ENCODE measurements around the gene ZBTB7C.
A peak's percentile ranks its signal among the peaks of the same experiment; 100 is the strongest.

ZBTB7C gene

DNA sequence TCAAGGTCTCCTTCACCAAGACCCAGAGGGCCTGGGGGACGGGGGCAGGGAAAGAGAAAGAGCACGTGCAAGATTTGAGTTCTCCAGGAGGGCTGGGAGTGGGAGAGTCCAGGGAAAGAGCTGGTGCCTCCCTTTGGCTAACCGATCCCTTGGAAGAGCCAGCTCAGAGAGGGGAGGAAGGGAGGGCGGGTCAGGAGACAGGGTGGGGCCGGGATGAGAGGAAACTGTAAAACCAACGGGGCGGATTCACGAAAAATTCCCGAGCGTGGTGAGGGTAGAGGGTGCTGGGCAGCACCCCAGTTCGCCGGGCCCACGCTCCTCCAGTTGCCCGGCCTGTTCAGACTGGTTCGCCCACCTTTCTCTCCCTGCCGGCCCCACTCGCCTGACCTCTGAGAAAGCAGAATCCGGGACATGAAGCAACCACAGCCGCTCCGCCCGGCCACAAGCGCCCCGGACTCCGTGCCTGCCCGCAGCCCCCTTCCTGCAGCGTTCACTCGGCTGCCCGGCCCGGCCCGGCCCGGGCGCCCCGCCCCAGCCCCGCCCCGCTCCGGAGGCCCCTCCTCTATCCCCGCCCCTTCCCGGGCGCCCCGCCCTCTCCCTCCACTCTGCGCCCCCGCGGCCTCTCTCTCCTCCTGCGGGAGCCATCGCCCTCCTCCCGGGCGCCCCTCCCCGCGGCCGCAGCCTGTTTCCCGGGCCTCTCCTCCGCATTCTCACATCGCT is 247.8 kb downstream of the ZBTB7C start:
- DNase-seq: peak; percentile 40

DNA sequence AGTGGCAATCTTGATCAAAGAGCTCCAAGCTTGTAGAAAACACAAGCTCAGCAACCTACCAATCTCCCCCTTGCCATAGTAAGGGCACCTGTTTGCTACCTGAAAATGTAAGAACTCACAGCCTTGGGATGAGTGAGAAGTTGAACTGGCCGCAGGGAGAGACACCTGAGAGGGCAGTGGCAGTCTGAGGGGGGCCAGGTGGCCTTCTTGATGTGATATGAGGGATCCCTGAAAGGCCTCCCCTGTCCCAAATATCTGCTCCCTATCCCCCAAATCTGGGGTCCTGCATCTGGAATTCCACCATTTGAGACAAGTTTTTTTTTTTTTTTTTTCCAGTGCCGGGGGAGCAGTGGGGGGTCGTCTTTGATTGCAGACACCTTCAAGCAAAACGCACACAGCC is 248.6 kb downstream of the ZBTB7C start:
- no peak for DNase-seq

DNA sequence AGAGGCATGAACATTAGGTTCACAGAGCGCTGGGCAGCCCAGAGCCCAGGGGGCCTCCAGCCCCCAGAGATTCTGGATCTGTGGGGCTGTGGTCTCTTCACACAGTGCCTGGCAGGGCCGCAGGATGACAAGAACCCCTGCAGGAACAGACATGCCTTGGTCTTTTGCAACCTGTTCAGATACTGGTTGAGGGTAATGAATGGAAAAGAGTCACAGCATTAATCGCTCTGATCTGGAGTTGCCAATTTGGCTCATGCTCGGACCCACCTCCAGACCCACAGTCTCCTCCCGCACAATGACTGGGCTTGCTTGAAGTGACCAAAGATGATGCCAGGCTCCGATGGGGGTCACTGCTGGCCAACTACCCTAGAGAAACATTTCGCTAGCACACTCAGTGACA is 249.4 kb downstream of the ZBTB7C start:
- no peak for DNase-seq

DNA sequence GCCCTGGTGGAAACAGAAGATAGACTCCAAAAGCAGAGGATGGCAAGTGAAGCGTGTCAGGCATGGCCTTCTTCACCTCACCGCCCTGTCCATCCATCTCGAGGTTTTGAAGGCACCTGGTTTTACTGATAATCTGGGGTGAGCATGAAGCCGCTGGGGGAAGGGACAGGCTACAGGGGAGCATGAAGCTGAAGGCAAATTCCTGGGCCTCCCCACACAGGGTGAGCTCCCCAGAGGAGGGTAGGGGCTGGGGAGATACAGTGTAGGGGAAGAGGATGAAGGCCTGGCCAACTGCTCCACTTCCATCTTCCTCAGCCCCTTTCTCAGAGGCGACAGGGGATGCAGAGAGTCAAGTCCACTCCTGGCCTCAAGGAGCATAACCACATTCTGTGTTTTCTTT is 250.5 kb downstream of the ZBTB7C start:
- no peak for DNase-seq

DNA sequence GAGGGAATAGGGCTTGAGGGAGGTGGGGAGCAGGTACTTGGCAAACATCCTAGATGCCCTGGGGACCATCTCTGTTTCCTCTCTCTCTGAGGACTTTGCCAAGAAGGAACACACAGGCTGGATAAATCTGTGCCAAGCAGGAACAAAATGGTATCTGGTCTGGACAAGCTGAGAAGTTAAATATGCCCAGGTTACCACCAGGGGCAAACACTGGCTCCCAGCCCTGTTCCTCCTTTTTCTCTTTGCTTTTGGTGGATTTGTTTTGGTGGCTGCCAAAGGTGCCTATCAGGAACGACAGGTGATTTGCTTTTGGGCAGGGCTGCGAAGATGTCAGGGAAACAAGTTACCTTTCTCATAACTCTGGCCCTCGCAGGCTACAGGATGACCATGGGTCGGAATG is 251.2 kb downstream of the ZBTB7C start:
- no peak for DNase-seq

DNA sequence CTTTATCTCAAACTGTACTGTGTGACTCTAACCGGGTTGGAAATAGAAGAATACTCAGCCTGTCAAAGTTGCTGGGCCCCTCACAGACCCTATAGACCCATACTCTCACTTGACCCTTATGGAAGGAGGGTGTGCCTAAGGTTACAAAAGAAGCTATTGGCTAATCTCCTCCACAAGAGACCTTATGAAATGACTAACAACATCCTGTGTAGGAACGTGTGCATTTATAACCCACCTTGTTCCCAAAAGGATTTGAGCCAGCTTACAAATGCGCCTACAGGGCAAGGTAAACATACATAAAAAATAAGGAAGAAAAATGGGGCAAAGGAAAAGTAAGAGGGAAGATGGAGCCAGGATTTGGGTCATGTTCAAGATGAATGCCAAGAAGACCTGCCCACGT is 253.3 kb downstream of the ZBTB7C start:
- no peak for DNase-seq

DNA sequence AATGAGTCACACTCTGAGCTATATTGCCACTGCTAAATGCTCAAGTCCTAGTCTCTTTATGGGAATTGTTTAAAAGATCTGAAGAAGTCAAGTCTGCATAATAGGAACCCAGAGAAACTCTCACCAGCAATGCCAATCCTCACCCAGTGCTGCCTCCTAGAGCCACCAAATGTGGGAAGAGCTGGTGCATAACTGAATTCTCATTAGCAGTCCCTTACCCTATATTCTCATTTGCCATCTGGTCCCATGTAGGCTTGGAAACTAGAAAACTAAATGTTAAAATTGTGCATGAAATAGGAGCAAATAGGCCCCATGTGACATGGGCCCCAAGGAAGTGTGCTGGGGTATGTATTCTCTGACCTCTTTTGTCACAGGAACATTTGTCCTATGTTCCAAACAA is 254.4 kb downstream of the ZBTB7C start:
- DNase-seq: no peak

DNA sequence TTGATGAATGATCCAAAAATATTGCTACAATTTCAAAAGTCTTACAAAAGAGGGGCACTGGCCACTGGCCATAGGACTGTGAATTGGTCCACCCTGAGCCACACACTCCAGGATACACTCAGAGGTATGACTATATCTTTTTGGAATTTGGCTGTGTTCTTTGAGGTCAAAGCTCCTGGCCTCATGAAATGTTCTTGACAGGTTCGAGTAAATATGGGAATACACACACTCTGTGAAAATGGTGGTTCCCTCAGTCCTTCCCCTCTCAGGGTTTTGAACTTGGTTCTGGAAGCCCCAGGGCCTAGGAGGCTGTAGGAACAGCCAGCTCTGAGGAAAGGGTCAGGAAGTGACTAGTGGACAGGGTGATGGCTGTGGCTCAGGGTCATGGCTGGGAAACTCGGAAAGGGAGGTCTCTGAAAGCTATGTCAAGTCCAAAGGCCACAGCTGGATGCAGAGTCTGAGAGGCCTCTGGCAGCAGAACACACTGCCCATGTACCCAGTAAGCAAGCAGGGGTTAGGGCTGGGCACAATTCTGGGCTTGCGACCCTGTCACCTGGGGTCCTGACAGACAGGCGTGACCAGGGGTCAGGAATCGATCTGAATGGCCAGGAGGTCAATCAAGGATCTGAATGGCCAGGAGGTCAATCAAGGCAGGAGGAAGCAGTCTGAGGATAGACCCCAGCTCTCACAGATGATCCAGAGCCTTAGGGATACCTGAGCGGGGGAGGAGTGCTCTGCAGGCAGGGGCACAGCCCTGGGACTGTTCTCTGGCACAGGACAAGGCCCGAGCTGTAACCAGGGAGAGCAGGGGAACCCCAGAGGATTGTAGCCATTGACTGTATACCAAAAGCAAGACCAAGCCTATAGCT is 255.3 kb downstream of the ZBTB7C start:
- no peak for DNase-seq

DNA sequence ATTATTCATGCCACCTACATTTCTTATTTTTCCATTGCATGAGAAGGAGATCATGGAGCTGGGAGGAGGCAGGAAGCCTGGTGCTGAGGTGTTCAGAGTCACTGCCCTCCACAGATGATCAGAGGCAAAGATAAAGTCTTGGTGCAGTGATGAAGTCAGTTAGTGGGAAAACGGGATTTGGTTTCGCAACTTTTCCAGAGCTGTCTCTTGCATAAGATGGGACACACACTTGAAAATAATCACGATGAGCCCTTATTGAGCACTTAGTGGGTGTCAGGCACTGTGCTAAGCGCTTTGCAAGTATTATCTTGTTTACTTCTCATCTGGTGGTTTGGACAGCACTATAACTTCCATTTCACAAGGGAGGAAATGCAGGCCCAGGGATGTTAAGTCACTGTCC is 256.6 kb downstream of the ZBTB7C start:
- DNase-seq: no peak

DNA sequence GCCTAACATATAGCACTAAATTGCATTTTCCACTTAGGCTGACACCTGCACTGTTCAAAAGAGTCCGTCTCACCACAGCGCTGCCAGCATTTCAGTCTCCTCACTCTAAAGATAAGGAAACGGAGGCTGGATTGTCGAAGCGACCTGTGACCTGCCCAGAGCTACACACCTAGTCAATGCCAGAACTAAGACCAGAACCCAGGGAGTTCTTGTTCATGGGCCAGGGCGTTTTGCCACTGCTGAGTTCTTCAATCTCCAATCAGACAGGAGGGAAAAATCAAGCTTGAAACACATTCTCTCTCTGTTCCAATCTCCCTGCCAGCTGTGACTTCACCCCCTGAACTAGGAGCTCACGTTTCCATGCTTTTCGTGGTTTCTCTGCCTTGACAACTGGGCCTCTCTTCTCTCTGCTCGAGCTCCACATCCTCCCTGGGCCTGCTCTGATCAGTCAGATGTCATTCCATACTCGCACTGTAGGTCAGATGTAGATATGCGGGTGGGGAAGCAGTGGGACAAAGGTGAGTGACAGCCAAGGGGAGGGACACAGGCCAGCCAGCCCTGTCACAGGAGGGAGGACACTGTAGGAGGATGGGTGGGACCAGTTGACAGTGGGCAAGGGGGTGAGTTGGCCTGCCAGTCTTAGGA is 257.6 kb downstream of the ZBTB7C start:
- DNase-seq: no peak

DNA sequence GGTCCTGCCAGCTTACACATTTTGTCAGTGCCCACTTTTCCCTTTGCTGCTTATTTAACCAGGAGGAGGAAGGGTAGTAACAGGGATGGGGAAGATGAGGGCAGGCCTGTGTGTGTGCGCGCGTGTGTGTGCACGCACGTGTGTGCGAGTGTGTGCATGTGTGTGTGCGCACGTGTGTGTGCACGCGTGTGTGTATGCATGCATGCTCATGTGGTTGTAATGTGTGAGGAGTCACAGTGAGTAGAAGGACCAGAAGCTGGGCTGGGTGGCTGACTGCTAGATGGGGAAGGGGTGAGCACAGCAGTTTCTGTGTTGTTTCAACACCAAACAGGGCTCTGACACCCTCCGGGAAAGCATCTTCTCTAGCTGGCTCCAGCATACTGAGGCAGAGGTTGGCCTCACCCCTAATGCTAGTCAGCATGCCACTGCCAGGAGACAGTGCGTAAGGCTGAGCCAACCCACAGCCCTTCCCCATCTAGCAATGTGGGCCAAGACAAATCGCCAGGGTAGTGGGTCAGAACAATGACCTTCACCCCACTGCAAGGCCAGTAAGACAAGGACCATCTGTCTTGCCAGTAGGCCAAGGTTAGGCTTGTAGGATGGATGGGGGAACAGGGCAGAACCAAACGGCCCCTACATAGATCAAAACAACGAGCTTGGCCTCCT is 260.0 kb downstream of the ZBTB7C start:
- DNase-seq: no peak

DNA sequence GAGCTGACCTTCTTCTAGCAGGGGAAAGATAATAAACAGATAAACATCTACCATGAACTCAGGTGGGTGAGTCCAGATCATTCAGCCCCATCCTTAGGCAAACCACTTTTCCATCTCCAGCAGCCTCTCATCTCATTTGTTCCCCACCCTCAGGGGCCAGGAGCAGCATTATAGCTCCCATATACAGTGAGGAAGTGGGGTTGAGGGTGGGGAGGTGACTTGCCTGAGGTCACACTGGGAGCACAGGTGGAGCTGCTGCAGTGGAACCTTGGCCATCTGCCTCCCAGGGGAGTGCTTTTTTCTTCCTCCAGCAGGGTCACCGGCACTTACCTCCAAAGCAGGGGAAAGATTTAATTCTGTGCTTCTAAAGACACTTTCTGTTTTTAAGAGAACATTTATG is 266.2 kb downstream of the ZBTB7C start:
- DNase-seq: no peak

DNA sequence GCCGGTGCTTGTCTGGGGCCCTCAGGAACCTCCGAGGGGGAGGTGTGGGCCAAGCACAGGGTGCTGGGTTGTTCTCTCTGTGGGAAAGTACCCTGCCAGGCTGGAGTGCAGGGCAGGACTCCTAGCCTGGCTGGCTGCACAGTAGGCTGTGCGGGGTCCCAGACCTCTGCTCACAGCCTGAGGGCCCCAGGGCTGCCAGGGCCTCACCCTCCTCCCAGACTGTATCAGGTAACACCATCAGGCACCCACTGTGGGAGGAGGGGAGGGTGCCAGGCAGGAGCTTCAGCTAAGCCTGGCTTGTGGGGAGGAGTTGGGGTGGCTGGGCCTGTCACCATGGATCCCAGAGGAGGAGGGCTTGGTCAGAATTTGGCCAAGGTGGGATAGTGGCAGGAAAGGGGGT is 266.8 kb downstream of the ZBTB7C start:
- DNase-seq: no peak

DNA sequence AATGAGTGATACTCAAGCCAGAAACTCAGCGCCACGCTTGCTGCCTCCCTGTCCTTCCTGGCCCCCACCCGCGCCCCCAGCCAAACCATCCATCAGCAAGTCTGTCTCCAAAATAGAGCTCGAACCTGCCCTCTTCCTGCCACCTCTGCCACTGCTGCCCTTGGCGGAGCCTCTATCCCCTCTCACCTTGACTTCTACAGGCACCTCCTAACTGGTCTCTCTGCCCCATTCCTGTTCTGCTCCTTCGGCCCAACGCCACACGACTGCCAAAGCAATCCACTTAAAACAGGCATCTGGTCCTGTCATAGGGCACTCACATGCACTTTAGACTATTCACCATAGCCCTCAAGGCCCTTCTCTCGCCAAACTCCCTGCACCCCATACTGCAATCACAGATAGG is 268.5 kb downstream of the ZBTB7C start:
- DNase-seq: no peak

DNA sequence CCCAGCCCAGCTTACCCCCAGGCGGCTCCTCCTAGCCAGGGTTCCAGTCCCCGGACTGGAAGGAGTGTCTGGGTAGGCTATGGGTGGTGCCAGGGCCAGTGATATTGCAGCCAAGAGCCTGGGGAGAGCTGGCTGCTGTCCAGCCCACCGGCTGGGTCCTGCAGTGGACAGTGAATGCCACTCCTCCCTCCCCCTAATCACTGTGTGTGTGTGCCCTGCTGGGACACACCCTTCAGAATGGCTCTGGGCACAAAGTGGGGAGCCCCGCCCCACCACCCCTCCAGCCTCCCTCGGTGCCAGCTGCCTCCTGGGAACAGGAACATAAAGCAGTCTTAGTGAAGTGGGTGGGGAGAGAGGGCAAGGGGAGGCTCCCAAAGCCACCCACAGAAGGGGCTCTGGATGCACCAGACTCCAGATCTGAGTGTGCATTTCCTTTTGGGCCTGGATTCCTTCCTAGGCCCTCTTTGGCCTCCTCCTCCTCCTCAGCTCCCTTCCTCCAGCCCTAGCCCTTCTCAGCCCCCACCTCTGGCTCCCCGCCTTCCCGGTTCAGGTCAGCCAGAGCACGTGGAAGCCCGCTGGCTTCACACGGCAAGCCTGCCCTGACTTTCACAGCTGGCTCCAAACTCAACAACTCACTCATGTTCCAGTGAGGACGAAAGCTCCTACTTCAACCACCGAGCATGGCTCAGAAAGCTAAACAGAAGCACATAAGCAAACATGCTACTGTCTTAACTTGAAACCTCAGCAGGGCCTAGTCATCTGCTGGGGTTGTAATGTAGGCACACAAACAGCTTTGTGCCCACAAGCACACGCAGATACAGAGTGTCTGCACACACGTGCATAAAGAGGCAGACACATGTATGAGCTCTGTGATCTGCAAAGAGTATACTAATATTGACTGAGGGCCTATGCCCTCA is 269.5 kb downstream of the ZBTB7C start:
- DNase-seq: no peak

DNA sequence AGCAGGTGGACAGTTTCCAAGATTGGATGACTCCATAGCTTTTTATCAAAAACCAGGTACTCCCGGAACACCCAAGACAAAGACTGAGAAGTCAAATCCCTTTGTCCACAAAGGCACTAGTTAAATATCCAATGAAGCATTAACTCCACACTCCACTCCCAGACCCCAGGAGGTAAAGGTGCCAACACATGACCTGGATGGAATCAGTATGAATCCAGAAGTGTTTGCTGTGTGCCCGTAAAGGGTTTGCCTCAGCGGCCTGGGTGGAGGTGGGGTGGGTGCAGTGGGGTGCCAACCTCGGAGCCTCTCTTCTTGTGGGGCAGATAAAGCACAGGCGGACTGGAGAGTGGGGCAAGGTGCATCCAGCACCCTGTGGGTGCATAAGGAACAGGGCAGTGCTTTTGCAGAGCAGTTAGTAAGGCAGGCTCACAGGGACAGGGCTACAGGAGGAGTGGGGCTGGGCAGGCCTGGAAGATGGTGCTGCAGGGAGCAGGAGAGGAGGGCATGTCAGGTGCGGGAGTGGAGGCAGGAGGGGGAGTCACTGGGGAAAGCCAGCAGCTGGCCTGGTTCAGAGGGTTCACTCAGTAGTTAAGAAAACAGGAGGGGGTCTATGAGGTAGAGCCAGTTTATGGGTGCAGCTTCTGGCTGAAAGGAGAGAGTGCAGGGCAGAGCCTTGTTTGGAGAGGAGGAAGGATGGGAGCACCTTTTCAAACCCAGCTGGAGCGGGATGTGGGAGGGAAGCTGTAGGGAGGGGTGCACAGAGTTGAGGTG is 270.3 kb downstream of the ZBTB7C start:
- DNase-seq: no peak

DNA sequence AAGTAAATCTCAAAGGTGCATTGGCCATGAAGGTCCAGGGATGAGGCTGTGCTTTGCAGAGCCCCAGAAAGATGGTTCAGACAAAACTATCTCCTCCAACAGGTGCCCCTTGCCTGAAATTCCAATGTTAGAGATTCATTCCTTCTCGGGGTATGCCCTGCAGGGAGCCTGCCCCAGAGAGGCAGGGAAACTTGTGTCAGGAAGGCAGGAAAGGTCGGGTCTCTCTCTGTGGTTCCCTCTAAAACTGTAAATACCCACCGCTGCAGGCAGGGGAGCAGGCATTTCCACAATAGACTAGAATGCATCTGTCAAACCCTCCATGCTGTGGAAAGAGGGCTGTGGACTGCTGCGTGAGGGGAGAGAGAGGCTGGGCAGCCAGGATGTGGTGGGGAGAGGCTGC is 271.0 kb downstream of the ZBTB7C start:
- DNase-seq: no peak

DNA sequence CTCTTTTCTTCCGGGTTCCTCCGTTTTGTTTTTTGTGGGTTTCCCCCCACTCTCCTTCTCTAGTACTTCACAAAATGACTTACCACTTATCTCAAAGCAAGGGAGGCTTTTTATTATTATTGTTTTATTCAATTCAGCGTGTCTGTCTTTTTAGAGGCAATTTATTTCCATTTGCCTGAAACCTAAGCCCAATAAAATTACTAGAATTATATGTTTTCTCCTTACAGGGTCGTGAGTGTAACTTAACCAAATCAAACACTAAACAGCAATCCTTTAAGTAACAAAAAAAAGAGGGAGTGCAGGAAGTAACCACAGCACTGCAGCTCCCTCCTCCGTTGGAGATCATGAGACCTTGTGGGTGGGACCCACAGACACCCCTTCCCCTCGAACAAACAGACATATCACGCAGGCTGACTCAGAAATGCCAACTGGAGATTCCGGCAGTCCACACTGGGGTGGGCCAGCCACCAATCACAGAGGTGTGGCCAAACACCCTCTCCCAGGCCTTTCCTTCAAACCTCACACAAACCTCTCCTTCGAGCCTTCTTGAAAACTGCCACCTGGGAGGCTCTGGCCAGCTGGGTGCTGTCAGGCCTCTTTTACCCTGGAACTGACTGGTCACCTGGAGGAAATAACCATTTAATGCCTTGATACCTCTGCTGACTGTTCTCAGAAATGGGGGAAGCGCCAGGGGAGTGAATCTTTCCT is 271.7 kb downstream of the ZBTB7C start:
- no peak for DNase-seq

DNA sequence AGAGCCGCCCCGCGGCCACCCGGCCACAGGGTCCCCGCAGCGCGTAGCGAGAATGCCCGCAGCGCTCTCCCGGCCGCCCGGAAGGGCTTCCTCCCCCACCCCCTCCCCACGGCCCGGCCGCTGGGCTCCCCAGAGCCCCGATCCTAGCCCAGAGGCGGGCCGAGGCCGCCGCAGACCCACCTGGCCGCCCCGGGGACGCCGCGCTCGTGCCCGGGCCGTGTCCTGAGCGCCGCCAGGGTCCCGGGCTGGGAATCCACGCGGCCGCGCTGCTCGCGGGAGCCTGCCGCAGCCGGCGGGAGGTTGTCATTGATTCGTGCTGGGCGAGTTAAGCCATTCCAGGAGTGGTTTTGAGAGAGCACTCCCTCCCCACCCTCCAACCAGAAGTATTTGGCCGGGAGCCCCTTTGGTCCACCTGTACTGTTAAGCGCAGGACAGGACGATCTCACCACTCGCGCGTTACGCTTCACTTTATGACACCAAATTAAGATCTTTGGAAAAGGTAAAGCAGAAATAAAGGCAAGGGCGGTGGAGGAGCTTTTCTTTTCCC is 272.3 kb downstream of the ZBTB7C start:
- no peak for DNase-seq

DNA sequence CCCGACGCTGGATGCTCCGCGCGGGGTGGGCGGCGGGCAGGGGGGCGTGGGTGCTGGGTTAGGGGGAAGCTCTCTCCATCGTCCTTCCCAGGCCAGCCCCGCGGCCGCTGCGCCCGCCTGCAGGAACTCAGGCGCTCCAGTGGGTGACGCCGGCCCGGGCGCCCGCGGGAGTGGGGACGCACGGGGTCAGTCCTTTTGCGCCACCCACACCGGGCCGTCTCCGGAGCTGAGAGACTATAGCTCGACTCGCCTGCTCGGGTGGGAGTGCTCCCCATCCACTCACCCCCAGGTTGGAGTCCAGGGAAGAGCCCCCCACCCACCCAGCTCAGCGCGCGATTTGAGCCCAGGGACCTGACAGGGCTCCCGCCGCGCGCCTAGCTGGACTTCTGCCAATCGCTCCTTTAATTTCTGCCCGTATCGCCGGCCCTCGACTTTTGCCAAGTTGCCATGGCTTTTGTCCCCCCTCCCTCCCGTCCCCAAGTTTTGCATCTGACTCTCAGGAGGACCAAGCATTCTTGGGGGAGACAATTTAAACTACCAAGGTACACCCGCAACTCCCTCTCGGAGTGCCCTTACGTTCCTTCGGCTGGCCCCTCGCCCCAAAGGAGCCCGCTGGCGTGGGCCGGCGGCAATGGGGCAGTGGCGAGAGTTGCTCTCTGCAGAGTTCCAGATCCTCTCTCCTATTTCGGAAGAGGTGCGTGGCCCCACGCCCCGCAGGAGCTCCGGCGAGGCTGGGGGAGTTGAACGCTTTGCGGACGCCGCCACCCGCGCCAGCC is 272.9 kb downstream of the ZBTB7C start:
- DNase-seq: no peak
